SK-MEL-5 (cell line): ENCODE data around the gene CRACDL. TPM values are rescaled to one million over a fixed set of nuclear protein-coding genes. Genes with fewer than 3 reads are reported as not detected.
A peak's percentile ranks its signal among the peaks of the same experiment; 100 is the strongest.

Source experiments
- DNase-seq: peaks from one replicate; pipeline ENCODE4 v3.0.0-alpha.2; 2016; ENCODE audit warnings: low read depth, low spot score
- in situ Hi-C: cut with HindIII; loops from 2 replicates; pipeline ENCODE4 v1.10.0; 2016; ENCODE audit warnings: low sequenced_read_pairs, high pct_unique_total_duplicates, low pct_unique_long_range_greater_than_20kb
- total RNA-seq: library from RNA; depleted of rRNA; stranded (reverse); fragments of >200 nt; shearing (Covaris generic); gene quantifications from 2 replicates; pipeline ENCODE4 v1.2.3, GENCODE V29; 2014

The CRACDL gene
- total RNA-seq, 1 experiment from 2014 or later, result 0.95 TPM

GRCh38 chr2:98875081-98875728, 60.8 kb downstream of the CRACDL start:
- in situ Hi-C loops, result no loop called here

GRCh38 chr2:98874186-98874689, 61.8 kb downstream of the CRACDL start:
- in situ Hi-C loops, result no loop called here
- DNase-seq, result no peak

More at GRCh38 chr2:98875081-98875728, 60.8 kb downstream of the CRACDL start:
- DNase-seq, result no peak

GRCh38 chr2:98872526-98872925, 63.5 kb downstream of the CRACDL start:
- in situ Hi-C loops, result no loop called here
- DNase-seq, result no peak

- no peak for DNase-seq
- in situ Hi-C loops, result no loop called here
These were observed 64.5 kb downstream of the CRACDL start for GRCh38 chr2:98871506-98871905.

- in situ Hi-C loops, result no loop called here
- DNase-seq, result no peak
These were observed 65.4 kb downstream of the CRACDL start for GRCh38 chr2:98870516-98871158.

GRCh38 chr2:98869870-98870269, 66.2 kb downstream of the CRACDL start:
- no peak for DNase-seq
- in situ Hi-C loops, result no loop called here

GRCh38 chr2:98869272-98869641, 66.8 kb downstream of the CRACDL start:
- DNase-seq, result no peak
- in situ Hi-C loops, result no loop called here

- no peak for DNase-seq
- in situ Hi-C loops, result no loop called here
These were observed 67.3 kb downstream of the CRACDL start for GRCh38 chr2:98868548-98869271.

- in situ Hi-C loops, result no loop called here
These were observed 68.3 kb downstream of the CRACDL start for GRCh38 chr2:98867539-98868309.

GRCh38 chr2:98866033-98866432, 70.0 kb downstream of the CRACDL start:
- in situ Hi-C loops, result no loop called here
- DNase-seq, result no peak

More at GRCh38 chr2:98867539-98868309, 68.3 kb downstream of the CRACDL start:
- no peak for DNase-seq

- in situ Hi-C loops, result no loop called here
These were observed 74.4 kb downstream of the CRACDL start for GRCh38 chr2:98861601-98862000.

GRCh38 chr2:98859323-98859722, 76.7 kb downstream of the CRACDL start:
- DNase-seq, result peak; percentile 47
- in situ Hi-C loops, result no loop called here

More at GRCh38 chr2:98861601-98862000, 74.4 kb downstream of the CRACDL start:
- DNase-seq, result no peak

GRCh38 chr2:98857001-98857400, 79.0 kb downstream of the CRACDL start:
- DNase-seq, result no peak
- in situ Hi-C loops, result no loop called here

- in situ Hi-C loops, result no loop called here
- no peak for DNase-seq
These were observed 81.3 kb downstream of the CRACDL start for GRCh38 chr2:98854682-98855081.

- DNase-seq, result no peak
- in situ Hi-C loops, result no loop called here
These were observed 83.1 kb downstream of the CRACDL start for GRCh38 chr2:98852932-98853331.

GRCh38 chr2:98850074-98850473, 86.0 kb downstream of the CRACDL start:
- in situ Hi-C loops, result no loop called here
- DNase-seq, result no peak

- DNase-seq, result no peak
- in situ Hi-C loops, result no loop called here
These were observed 86.9 kb downstream of the CRACDL start for GRCh38 chr2:98849113-98849512.

- in situ Hi-C loops, result no loop called here
- no peak for DNase-seq
These were observed 88.2 kb downstream of the CRACDL start for GRCh38 chr2:98847853-98848252.
